ENCODE data around the gene GGN. TPM values are rescaled to one million over a fixed set of nuclear protein-coding genes. Genes with fewer than 3 reads are reported as not detected.
"Not testable (repeated sequence)": the region's sequence is repeated elsewhere in the genome, so short reads cannot be mapped to it uniquely, and the experiment has no call there.

The GGN gene
- total RNA-seq, 1 donor = 0.36 TPM

DNA sequence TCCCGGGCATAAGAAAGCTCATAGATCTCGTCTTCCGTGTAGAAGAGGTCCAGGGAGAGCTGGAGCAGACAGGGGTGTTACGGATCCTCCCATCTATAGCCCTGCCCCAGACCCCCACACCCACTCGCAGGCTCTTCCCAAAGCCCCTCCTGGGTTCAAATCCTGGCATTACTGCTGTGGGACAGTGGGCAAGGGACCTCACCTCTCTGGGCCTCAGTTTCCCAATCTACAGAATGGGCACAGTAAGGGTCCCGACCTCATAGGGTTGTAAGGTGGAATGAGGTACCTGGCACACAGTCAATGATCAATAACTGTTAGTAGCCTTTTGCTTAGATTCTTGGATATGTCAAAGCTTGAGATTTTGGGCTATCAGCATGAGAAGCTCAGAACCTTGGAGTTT lies 25.6 kb upstream of the GGN start:
- no peak overlapping the region for H3K27ac ChIP-seq (ENCODE audit: low read depth, low read length)
- H3K36me3 ChIP-seq (ENCODE audit: insufficient read depth, low read length) = no peaks in the 10 kb centered on the region
- no peak overlapping the region for H3K4me2 ChIP-seq (ENCODE audit: insufficient read depth, low read length)
- DNase-seq (ENCODE audit: insufficient read length, low spot score, missing footprints) = no peak
- no peaks in the 10 kb centered on the region for H4K20me1 ChIP-seq (ENCODE audit: insufficient read depth, low read length)
- H3K4me1 ChIP-seq (ENCODE audit: insufficient read depth, low read length) = no peaks in the 10 kb centered on the region
- H3K27me3 ChIP-seq (ENCODE audit: insufficient read depth, low read length) = peaks cover 11% of the 10 kb centered on the region
- no peaks in the 10 kb centered on the region for H3K9me3 ChIP-seq (ENCODE audit: low read depth, low read length)
- TF ChIP-seq, protein P1, sequence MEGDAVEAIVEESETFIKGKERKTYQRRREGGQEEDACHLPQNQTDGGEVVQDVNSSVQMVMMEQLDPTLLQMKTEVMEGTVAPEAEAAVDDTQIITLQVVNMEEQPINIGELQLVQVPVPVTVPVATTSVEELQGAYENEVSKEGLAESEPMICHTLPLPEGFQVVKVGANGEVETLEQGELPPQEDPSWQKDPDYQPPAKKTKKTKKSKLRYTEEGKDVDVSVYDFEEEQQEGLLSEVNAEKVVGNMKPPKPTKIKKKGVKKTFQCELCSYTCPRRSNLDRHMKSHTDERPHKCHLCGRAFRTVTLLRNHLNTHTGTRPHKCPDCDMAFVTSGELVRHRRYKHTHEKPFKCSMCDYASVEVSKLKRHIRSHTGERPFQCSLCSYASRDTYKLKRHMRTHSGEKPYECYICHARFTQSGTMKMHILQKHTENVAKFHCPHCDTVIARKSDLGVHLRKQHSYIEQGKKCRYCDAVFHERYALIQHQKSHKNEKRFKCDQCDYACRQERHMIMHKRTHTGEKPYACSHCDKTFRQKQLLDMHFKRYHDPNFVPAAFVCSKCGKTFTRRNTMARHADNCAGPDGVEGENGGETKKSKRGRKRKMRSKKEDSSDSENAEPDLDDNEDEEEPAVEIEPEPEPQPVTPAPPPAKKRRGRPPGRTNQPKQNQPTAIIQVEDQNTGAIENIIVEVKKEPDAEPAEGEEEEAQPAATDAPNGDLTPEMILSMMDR (IDR thresholded peaks at IDR 0.05; ENCODE audit: extremely low read depth, low read depth, low read length) = no peak
- H3K4me3 ChIP-seq (ENCODE audit: insufficient read depth, low read length) = no peak overlapping the region
- no peak overlapping the region for H2AFZ ChIP-seq (ENCODE audit: low read length)
- H3K79me2 ChIP-seq (ENCODE audit: insufficient read depth, low read length) = no peaks in the 10 kb centered on the region

DNA sequence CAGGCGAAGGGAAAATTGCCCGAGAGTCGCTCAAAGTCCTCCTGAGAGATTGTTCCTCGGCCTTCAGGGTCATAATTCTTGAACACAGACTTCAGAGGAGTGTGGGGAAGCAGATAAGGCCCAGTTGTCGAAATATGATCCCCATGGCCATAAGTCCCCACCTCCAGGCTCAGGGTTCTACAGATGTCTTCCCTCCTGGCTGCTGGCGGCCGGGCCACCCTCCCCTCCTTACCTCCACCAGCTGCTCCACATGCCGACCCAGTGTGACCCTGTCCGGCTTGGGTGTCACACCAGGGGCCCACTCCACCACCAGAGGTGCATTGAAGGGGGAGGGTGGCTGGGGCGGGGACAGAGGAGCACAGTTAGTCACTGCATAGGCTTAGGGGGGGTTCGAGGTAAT lies 25.1 kb upstream of the GGN start:
- Histone ChIP-seq H3K4me3 (ENCODE audit: insufficient read depth, low read length) (no peak overlapping the region), H2AFZ (ENCODE audit: low read length) (no peak overlapping the region), H3K27ac (ENCODE audit: low read depth, low read length) (no peak overlapping the region), H3K36me3 (ENCODE audit: insufficient read depth, low read length) (no peaks in the 10 kb centered on the region), H4K20me1 (ENCODE audit: insufficient read depth, low read length) (no peaks in the 10 kb centered on the region), H3K27me3 (ENCODE audit: insufficient read depth, low read length) (peaks cover 6% of the 10 kb centered on the region), H3K4me2 (ENCODE audit: insufficient read depth, low read length) (no peak overlapping the region), H3K79me2 (ENCODE audit: insufficient read depth, low read length) (no peaks in the 10 kb centered on the region), H3K9me3 (ENCODE audit: low read depth, low read length) (no peaks in the 10 kb centered on the region), H3K4me1 (ENCODE audit: insufficient read depth, low read length) (no peaks in the 10 kb centered on the region)
- TF ChIP-seq, protein P1 (IDR thresholded peaks at IDR 0.05; ENCODE audit: extremely low read depth, low read depth, low read length) = no peak
- no peak for DNase-seq (ENCODE audit: insufficient read length, low spot score, missing footprints)

- no peaks in the 10 kb centered on the region for H4K20me1 ChIP-seq (ENCODE audit: insufficient read depth, low read length)
- no peak overlapping the region for H3K4me2 ChIP-seq (ENCODE audit: insufficient read depth, low read length)
- H3K27me3 ChIP-seq (ENCODE audit: insufficient read depth, low read length) = peaks cover 5% of the 10 kb centered on the region
- H3K9me3 ChIP-seq (ENCODE audit: low read depth, low read length) = no peaks in the 10 kb centered on the region
- DNase-seq (ENCODE audit: insufficient read length, low spot score, missing footprints) = no peak
- H2AFZ ChIP-seq (ENCODE audit: low read length) = no peak overlapping the region
- H3K4me3 ChIP-seq (ENCODE audit: insufficient read depth, low read length) = no peak overlapping the region
- no peak overlapping the region for H3K27ac ChIP-seq (ENCODE audit: low read depth, low read length)
- H3K79me2 ChIP-seq (ENCODE audit: insufficient read depth, low read length) = no peaks in the 10 kb centered on the region
- H3K4me1 ChIP-seq (ENCODE audit: insufficient read depth, low read length) = no peaks in the 10 kb centered on the region
- TF ChIP-seq, protein P1 (IDR thresholded peaks at IDR 0.05; ENCODE audit: extremely low read depth, low read depth, low read length) = no peak
- H3K36me3 ChIP-seq (ENCODE audit: insufficient read depth, low read length) = no peaks in the 10 kb centered on the region
Observed at GRCh38 chr19:38412491-38412890, 24.7 kb upstream of the GGN start.

DNA sequence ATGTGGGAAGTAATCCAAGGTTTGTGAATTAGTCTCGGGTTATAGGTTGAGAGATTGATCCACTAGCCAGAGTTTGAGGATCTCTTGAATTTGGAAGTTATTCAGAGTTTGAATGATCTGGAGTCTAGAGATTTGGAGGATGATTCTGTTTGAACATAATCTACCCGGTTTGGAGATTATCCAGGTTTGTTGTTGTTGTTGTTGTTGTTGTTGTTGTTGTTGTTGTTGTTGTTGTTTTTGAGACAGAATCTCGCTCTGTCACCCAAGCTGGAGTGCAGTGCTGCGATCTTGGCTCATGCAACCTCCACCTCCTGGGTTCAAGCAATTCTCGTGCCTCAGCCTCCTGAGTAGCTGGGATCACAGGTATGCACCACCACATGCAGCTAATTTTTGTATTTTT lies 24.1 kb upstream of the GGN start:
- not testable (repeated sequence) for H3K36me3 ChIP-seq (ENCODE audit: insufficient read depth, low read length); H4K20me1 ChIP-seq (ENCODE audit: insufficient read depth, low read length); H3K9me3 ChIP-seq (ENCODE audit: low read depth, low read length); H2AFZ ChIP-seq (ENCODE audit: low read length); H3K27ac ChIP-seq (ENCODE audit: low read depth, low read length); H3K79me2 ChIP-seq (ENCODE audit: insufficient read depth, low read length); H3K27me3 ChIP-seq (ENCODE audit: insufficient read depth, low read length); H3K4me2 ChIP-seq (ENCODE audit: insufficient read depth, low read length); H3K4me1 ChIP-seq (ENCODE audit: insufficient read depth, low read length); H3K4me3 ChIP-seq (ENCODE audit: insufficient read depth, low read length)
- peak; percentile 44 for DNase-seq (ENCODE audit: insufficient read length, low spot score, missing footprints)
